Measurements from ENCODE around the gene TXNRD1. TPM values are rescaled to one million over a fixed set of nuclear protein-coding genes. Genes with fewer than 3 reads are reported as not detected.
"Not testable (repeated sequence)": the region's sequence is repeated elsewhere in the genome, so short reads cannot be mapped to it uniquely, and the experiment has no call there.

TXNRD1 gene
- total RNA-seq, 1 experiment from 2014 or later, result 552 TPM

GRCh38 chr12:104384141-104384880, 168.7 kb downstream of the TXNRD1 start:
- in situ Hi-C loops (cut with HindIII; ENCODE audit: low pct_unique_long_range_greater_than_20kb, low sequenced_read_pairs), result no loop called here

GRCh38 chr12:104385510-104385909, 169.9 kb downstream of the TXNRD1 start:
- DNase-seq (ENCODE audit: low read depth, low spot score), result no peak
- in situ Hi-C loops (cut with HindIII; ENCODE audit: low pct_unique_long_range_greater_than_20kb, low sequenced_read_pairs), result no loop called here

More at GRCh38 chr12:104384141-104384880, 168.7 kb downstream of the TXNRD1 start:
- DNase-seq (ENCODE audit: low read depth, low spot score), result no peak

- DNase-seq (ENCODE audit: low read depth, low spot score), result no peak
- in situ Hi-C loops (cut with HindIII; ENCODE audit: low pct_unique_long_range_greater_than_20kb, low sequenced_read_pairs), result no loop called here
These were observed 170.9 kb downstream of the TXNRD1 start for GRCh38 chr12:104386461-104386860.

GRCh38 chr12:104387190-104387589, 171.6 kb downstream of the TXNRD1 start:
- in situ Hi-C loops (cut with HindIII; ENCODE audit: low pct_unique_long_range_greater_than_20kb, low sequenced_read_pairs), result no loop called here
- DNase-seq (ENCODE audit: low read depth, low spot score), result no peak

GRCh38 chr12:104394086-104394485, 178.5 kb downstream of the TXNRD1 start:
- DNase-seq (ENCODE audit: low read depth, low spot score); in situ Hi-C loops (cut with HindIII; ENCODE audit: low pct_unique_long_range_greater_than_20kb, low sequenced_read_pairs): not testable (repeated sequence)

Other genes starting within 250 kb of the TXNRD1 start
- gene TDG, start 249.9 kb upstream of the TXNRD1 start, total RNA-seq (2014; rRNA removed; shearing (Covaris generic)), result 28.5 and 29.0 TPM in 2 replicates
- gene GLT8D2, start 165.6 kb upstream of the TXNRD1 start, total RNA-seq (2014; rRNA removed; shearing (Covaris generic)), result 1.2 TPM in 1 of 2 replicates, not detected in the other
- gene HCFC2, start 151.2 kb upstream of the TXNRD1 start, total RNA-seq (2014; rRNA removed; shearing (Covaris generic)), result 9.4 and 10.8 TPM in 2 replicates
- 19.0 and 22.1 TPM in 2 replicates for gene NFYB, start 77.6 kb upstream of the TXNRD1 start, total RNA-seq (2014; rRNA removed; shearing (Covaris generic))
- 2.1 and 3.0 TPM in 2 replicates for gene EID3, start 88.0 kb downstream of the TXNRD1 start, total RNA-seq (2014; rRNA removed; shearing (Covaris generic))
- 27.4 TPM in 2 replicates for gene CHST11, start 241.2 kb downstream of the TXNRD1 start, total RNA-seq (2014; rRNA removed; shearing (Covaris generic))

All from SK-MEL-5 (cell line).